ENCODE measurements around the gene PPM1A.

The PPM1A gene

GRCh38 chr14:60329274-60329673 lies 80.3 kb downstream of the PPM1A start:
- no peak overlapping the region for H3K27ac ChIP-seq (ENCODE audit: low read depth, low read length)
- no peaks in the 10 kb centered on the region for H3K36me3 ChIP-seq (ENCODE audit: control insufficient read depth in 5 of 5, insufficient read depth in 5 of 5, low read length in 5 of 5)
- H3K4me1 ChIP-seq (ENCODE audit: control insufficient read depth in 5 of 5, insufficient read depth in 5 of 5, low read length in 5 of 5): peaks cover 0 to 19% (median 19%) of the 10 kb centered on the region in 5 donors
- H3K9ac ChIP-seq (ENCODE audit: low read length in 5 of 5): no peak overlapping the region
- peaks cover 7 to 19% (median 15%) of the 10 kb centered on the region in 5 donors for H3K27me3 ChIP-seq (ENCODE audit: control insufficient read depth in 5 of 5, insufficient read depth in 4 of 5, low read length in 5 of 5)
- no peaks in the 10 kb centered on the region for H3K9me3 ChIP-seq (ENCODE audit: control insufficient read depth in 5 of 5, low read length in 5 of 5)
- no peak overlapping the region for H3K4me3 ChIP-seq (ENCODE audit: low read depth in 1 of 5, low read length in 5 of 5)

- Histone ChIP-seq H3K9ac (ENCODE audit: low read length in 5 of 5) (peak overlapping the region in 4 of 5 donors; percentile 23 to 62 (median 60)), H3K36me3 (ENCODE audit: control insufficient read depth in 5 of 5, insufficient read depth in 5 of 5, low read length in 5 of 5) (no peaks in the 10 kb centered on the region), H3K4me1 (ENCODE audit: control insufficient read depth in 5 of 5, insufficient read depth in 5 of 5, low read length in 5 of 5) (peaks cover 0 to 19% (median 19%) of the 10 kb centered on the region in 5 donors), H3K27ac (ENCODE audit: low read depth, low read length) (no peak overlapping the region), H3K9me3 (ENCODE audit: control insufficient read depth in 5 of 5, low read length in 5 of 5) (no peaks in the 10 kb centered on the region), H3K4me3 (ENCODE audit: low read depth in 1 of 5, low read length in 5 of 5) (peak overlapping the region; percentile 52 to 84 (median 67)), H3K27me3 (ENCODE audit: control insufficient read depth in 5 of 5, insufficient read depth in 4 of 5, low read length in 5 of 5) (peaks cover 7 to 19% (median 15%) of the 10 kb centered on the region in 5 donors)
Observed at GRCh38 chr14:60331201-60332045, 82.4 kb downstream of the PPM1A start.

GRCh38 chr14:60332046-60332399 lies 83.0 kb downstream of the PPM1A start:
- Histone ChIP-seq H3K27ac (ENCODE audit: low read depth, low read length) (no peak overlapping the region), H3K36me3 (ENCODE audit: control insufficient read depth in 5 of 5, insufficient read depth in 5 of 5, low read length in 5 of 5) (no peaks in the 10 kb centered on the region), H3K9me3 (ENCODE audit: control insufficient read depth in 5 of 5, low read length in 5 of 5) (no peaks in the 10 kb centered on the region), H3K4me3 (ENCODE audit: low read depth in 1 of 5, low read length in 5 of 5) (peak overlapping the region; percentile 52 to 84 (median 67)), H3K27me3 (ENCODE audit: control insufficient read depth in 5 of 5, insufficient read depth in 4 of 5, low read length in 5 of 5) (peaks cover 5 to 17% (median 15%) of the 10 kb centered on the region in 5 donors), H3K4me1 (ENCODE audit: control insufficient read depth in 5 of 5, insufficient read depth in 5 of 5, low read length in 5 of 5) (peaks cover 0 to 19% (median 19%) of the 10 kb centered on the region in 5 donors), H3K9ac (ENCODE audit: low read length in 5 of 5) (no peak overlapping the region)

DNA sequence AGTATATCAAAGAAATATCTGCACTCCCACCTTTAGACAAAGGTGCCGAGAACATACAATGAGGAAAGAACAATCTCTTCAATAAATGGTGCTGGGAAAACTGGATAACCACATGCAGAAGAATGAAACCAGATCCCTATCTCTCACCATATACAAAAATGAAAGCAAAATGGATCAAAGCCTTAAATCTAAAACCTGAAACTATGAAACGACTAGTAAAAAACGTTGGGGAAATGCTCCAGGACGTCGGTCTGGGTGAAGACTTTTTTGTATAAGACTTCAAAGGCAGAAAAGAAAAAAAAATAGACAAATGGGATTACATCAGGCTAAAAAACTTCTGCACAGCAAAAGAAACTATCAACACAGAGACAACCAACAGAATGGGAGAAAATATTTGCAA lies 83.8 kb downstream of the PPM1A start:
- Histone ChIP-seq H3K36me3 (ENCODE audit: control insufficient read depth in 5 of 5, insufficient read depth in 5 of 5, low read length in 5 of 5) (no peaks in the 10 kb centered on the region), H3K9ac (ENCODE audit: low read length in 5 of 5) (no peak overlapping the region), H3K4me3 (ENCODE audit: low read depth in 1 of 5, low read length in 5 of 5) (no peak overlapping the region), H3K4me1 (ENCODE audit: control insufficient read depth in 5 of 5, insufficient read depth in 5 of 5, low read length in 5 of 5) (peaks cover 0 to 13% (median 12%) of the 10 kb centered on the region in 5 donors), H3K27me3 (ENCODE audit: control insufficient read depth in 5 of 5, insufficient read depth in 4 of 5, low read length in 5 of 5) (peaks cover 0 to 9% (median 9%) of the 10 kb centered on the region in 5 donors), H3K27ac (ENCODE audit: low read depth, low read length) (no peak overlapping the region), H3K9me3 (ENCODE audit: control insufficient read depth in 5 of 5, low read length in 5 of 5) (no peaks in the 10 kb centered on the region)

DNA sequence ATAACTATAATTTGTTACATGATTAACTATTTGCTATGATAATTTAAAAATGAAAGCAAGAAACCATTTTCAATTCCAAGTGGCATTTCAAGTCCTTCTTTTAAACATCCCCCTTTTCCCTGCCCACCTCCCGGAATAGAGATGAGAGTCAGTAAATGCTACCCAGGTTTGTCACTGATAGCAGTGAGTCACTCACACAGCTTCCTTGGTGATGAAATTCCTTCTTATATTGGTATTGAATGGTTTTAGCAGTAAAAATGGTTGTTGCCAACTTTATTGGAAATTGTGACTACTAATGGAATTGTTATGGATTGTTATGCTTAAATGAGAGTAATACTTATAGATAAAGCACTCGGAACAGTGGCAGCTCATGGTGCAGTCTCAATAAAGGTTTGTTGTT lies 90.5 kb downstream of the PPM1A start:
- Histone ChIP-seq H3K27me3 (ENCODE audit: control insufficient read depth in 5 of 5, insufficient read depth in 4 of 5, low read length in 5 of 5) (no peaks in the 10 kb centered on the region), H3K9me3 (ENCODE audit: control insufficient read depth in 5 of 5, low read length in 5 of 5) (no peaks in the 10 kb centered on the region), H3K36me3 (ENCODE audit: control insufficient read depth in 5 of 5, insufficient read depth in 5 of 5, low read length in 5 of 5) (no peaks in the 10 kb centered on the region), H3K4me3 (ENCODE audit: low read depth in 1 of 5, low read length in 5 of 5) (no peak overlapping the region), H3K9ac (ENCODE audit: low read length in 5 of 5) (no peak overlapping the region), H3K27ac (ENCODE audit: low read depth, low read length) (no peak overlapping the region), H3K4me1 (ENCODE audit: control insufficient read depth in 5 of 5, insufficient read depth in 5 of 5, low read length in 5 of 5) (no peaks in the 10 kb centered on the region)

GRCh38 chr14:60343571-60344071 lies 94.6 kb downstream of the PPM1A start:
- Histone ChIP-seq H3K27ac (ENCODE audit: low read depth, low read length) (no peak overlapping the region), H3K4me1 (ENCODE audit: control insufficient read depth in 5 of 5, insufficient read depth in 5 of 5, low read length in 5 of 5) (no peaks in the 10 kb centered on the region), H3K27me3 (ENCODE audit: control insufficient read depth in 5 of 5, insufficient read depth in 4 of 5, low read length in 5 of 5) (no peaks in the 10 kb centered on the region), H3K36me3 (ENCODE audit: control insufficient read depth in 5 of 5, insufficient read depth in 5 of 5, low read length in 5 of 5) (no peaks in the 10 kb centered on the region), H3K4me3 (ENCODE audit: low read depth in 1 of 5, low read length in 5 of 5) (no peak overlapping the region), H3K9me3 (ENCODE audit: control insufficient read depth in 5 of 5, low read length in 5 of 5) (no peaks in the 10 kb centered on the region), H3K9ac (ENCODE audit: low read length in 5 of 5) (no peak overlapping the region)

DNA sequence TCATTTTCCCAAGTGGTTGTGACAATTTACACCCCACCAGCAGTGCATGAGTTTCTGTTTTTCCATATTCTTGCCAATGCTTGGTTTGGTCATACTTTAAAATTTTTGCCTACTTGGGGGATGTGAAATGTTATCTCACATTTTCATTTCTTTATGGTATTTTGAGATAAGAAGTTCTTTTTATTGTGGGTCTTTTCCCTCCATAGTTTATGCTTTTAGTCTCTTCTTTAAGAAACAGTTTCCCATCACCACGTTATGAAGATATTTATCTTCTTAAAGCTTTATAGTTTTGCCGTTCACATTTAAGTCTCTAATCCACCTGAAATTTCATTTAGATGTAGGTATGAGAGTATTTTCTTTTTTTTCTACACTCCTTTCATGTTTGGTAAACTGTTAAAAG lies 95.7 kb downstream of the PPM1A start:
- no peak overlapping the region for H3K4me3 ChIP-seq (ENCODE audit: low read depth in 1 of 5, low read length in 5 of 5)

GRCh38 chr14:60346706-60347105 lies 97.7 kb downstream of the PPM1A start:
- Histone ChIP-seq H3K36me3 (ENCODE audit: control insufficient read depth in 5 of 5, insufficient read depth in 5 of 5, low read length in 5 of 5) (no peaks in the 10 kb centered on the region), H3K4me3 (ENCODE audit: low read depth in 1 of 5, low read length in 5 of 5) (no peak overlapping the region), H3K27ac (ENCODE audit: low read depth, low read length) (no peak overlapping the region), H3K9me3 (ENCODE audit: control insufficient read depth in 5 of 5, low read length in 5 of 5) (no peaks in the 10 kb centered on the region), H3K27me3 (ENCODE audit: control insufficient read depth in 5 of 5, insufficient read depth in 4 of 5, low read length in 5 of 5) (no peaks in the 10 kb centered on the region), H3K9ac (ENCODE audit: low read length in 5 of 5) (no peak overlapping the region), H3K4me1 (ENCODE audit: control insufficient read depth in 5 of 5, insufficient read depth in 5 of 5, low read length in 5 of 5) (peaks cover 0 to 8% (median 6%) of the 10 kb centered on the region in 5 donors)

More for the DNA sequence above, 95.7 kb downstream of the PPM1A start:
- Histone ChIP-seq H3K9ac (ENCODE audit: low read length in 5 of 5) (no peak overlapping the region), H3K9me3 (ENCODE audit: control insufficient read depth in 5 of 5, low read length in 5 of 5) (no peaks in the 10 kb centered on the region), H3K27ac (ENCODE audit: low read depth, low read length) (no peak overlapping the region), H3K36me3 (ENCODE audit: control insufficient read depth in 5 of 5, insufficient read depth in 5 of 5, low read length in 5 of 5) (no peaks in the 10 kb centered on the region), H3K4me1 (ENCODE audit: control insufficient read depth in 5 of 5, insufficient read depth in 5 of 5, low read length in 5 of 5) (no peaks in the 10 kb centered on the region), H3K27me3 (ENCODE audit: control insufficient read depth in 5 of 5, insufficient read depth in 4 of 5, low read length in 5 of 5) (no peaks in the 10 kb centered on the region)

- Histone ChIP-seq H3K36me3 (ENCODE audit: control insufficient read depth in 5 of 5, insufficient read depth in 5 of 5, low read length in 5 of 5) (no peaks in the 10 kb centered on the region), H3K4me3 (ENCODE audit: low read depth in 1 of 5, low read length in 5 of 5) (no peak overlapping the region), H3K27me3 (ENCODE audit: control insufficient read depth in 5 of 5, insufficient read depth in 4 of 5, low read length in 5 of 5) (no peaks in the 10 kb centered on the region), H3K9me3 (ENCODE audit: control insufficient read depth in 5 of 5, low read length in 5 of 5) (no peaks in the 10 kb centered on the region), H3K4me1 (ENCODE audit: control insufficient read depth in 5 of 5, insufficient read depth in 5 of 5, low read length in 5 of 5) (peaks cover 0 to 8% (median 6%) of the 10 kb centered on the region in 5 donors), H3K27ac (ENCODE audit: low read depth, low read length) (no peak overlapping the region), H3K9ac (ENCODE audit: low read length in 5 of 5) (no peak overlapping the region)
Observed at GRCh38 chr14:60348211-60348610, 99.2 kb downstream of the PPM1A start.
